K562 (cell line): ENCODE results near the gene USH2A.

Source experiments
- BDP1 ChIP-seq: IDR thresholded peaks from 3 replicates; pipeline ENCODE4 v1.6.1; 2011; ENCODE audit not compliant: insufficient read length, insufficient read depth
- CTCF ChIP-seq, 3 experiments: IDR thresholded peaks in 2 of 3; conservative IDR thresholded peaks in 1 of 3; 2 replicates each; pipeline ENCODE4 v1.5.1; 2011 to 2012; ENCODE audit warnings: low read length in 3 of 3, mild to moderate bottlenecking in 3 of 3, control low read depth in 2 of 3, improper control_type of control experiment in 1 of 3, inconsistent platforms in 1 of 3, low read depth in 1 of 3, mixed read lengths in 1 of 3, moderate library complexity in 1 of 3; ENCODE audit not compliant: insufficient read depth in 2 of 3
- FOS ChIP-seq: IDR thresholded peaks from 3 replicates; pipeline ENCODE4 v1.6.1; 2011; ENCODE audit not compliant: insufficient read length; ENCODE audit errors: extremely low read depth
- JUND ChIP-seq, 2 experiments: IDR thresholded peaks; 2 replicates in 1 of 2; 3 replicates in 1 of 2; pipeline ENCODE4 v1.6.1; 2011; ENCODE audit warnings: borderline replicate concordance in 2 of 2, low read depth in 2 of 2, low read length in 2 of 2, improper control_type of control experiment in 1 of 2, missing biosample characterization in 1 of 2, missing genetic modification characterization in 1 of 2, missing genetic modification reagents in 1 of 2
- KDM4B ChIP-seq, 2 experiments: fragments of 450-650 bp in 1 of 2; sonication (generic) in 1 of 2; IDR thresholded peaks; 2 replicates each; pipeline ENCODE4 v1.6.1; 2016 to 2017; ENCODE audit warnings: borderline replicate concordance in 2 of 2, antibody characterized with exemption in 1 of 2, low read depth in 1 of 2, mild to moderate bottlenecking in 1 of 2
- MAFF ChIP-seq: IDR thresholded peaks from 2 replicates; pipeline ENCODE4 v1.6.1; 2012; ENCODE audit warnings: low read length, improper control_type of control experiment
- MYC ChIP-seq, 2 experiments: fragments of 250-450 bp in 1 of 2; sonication (Bioruptor Pico) in 1 of 2; IDR thresholded peaks; 2 replicates each; pipeline versions ENCODE4 v1.5.1 to v1.6.1; 2012 to 2021; ENCODE audit warnings: low read depth in 2 of 2, borderline replicate concordance in 1 of 2, improper control_type of control experiment in 1 of 2, low read length in 1 of 2, mild to moderate bottlenecking in 1 of 2, moderate library complexity in 1 of 2
- NFATC3 ChIP-seq: fragments of 450-650 bp; IDR thresholded peaks from 2 replicates; pipeline ENCODE4 v1.6.1; 2017; ENCODE audit warnings: mild to moderate bottlenecking
- POLR2A ChIP-seq: fragments of 450-650 bp; conservative IDR thresholded peaks from 2 replicates; pipeline ENCODE4 v1.6.1; 2016
- USF1 ChIP-seq: sonication (generic); formaldehyde crosslinking; IDR thresholded peaks from 2 replicates; pipeline ENCODE4 v1.9.0; 2022; ENCODE audit warnings: mild to moderate bottlenecking, missing genetic modification reagents
- YY1 ChIP-seq, 3 experiments: IDR thresholded peaks; 2 replicates each; pipeline ENCODE4 v1.6.1; 2011; ENCODE audit warnings: low read length in 2 of 3, mild to moderate bottlenecking in 2 of 3, moderate library complexity in 2 of 3, borderline replicate concordance in 1 of 3, control low read depth in 1 of 3, low read depth in 1 of 3; ENCODE audit not compliant: insufficient read depth in 3 of 3, insufficient replicate concordance in 2 of 3, control insufficient read depth in 1 of 3, insufficient read length in 1 of 3; ENCODE audit errors: extremely low read depth in 1 of 3
- ZNF224 ChIP-seq: sonication (generic); formaldehyde crosslinking; IDR thresholded peaks from 2 replicates; pipeline ENCODE4 v1.8.0; 2022; ENCODE audit warnings: mild to moderate bottlenecking, missing genetic modification reagents
- ZNF444 ChIP-seq: fragments of 250-450 bp; sonication (Bioruptor Pico); IDR thresholded peaks from 2 replicates; pipeline ENCODE4 v1.4.0; 2020; ENCODE audit warnings: mild to moderate bottlenecking, moderate library complexity
- ZNF561 ChIP-seq: fragments of 450-650 bp; formaldehyde crosslinking; conservative IDR thresholded peaks from 2 replicates; pipeline ENCODE4 v1.4.0; 2020; ENCODE audit warnings: mild to moderate bottlenecking, moderate library complexity

- TF ChIP-seq NFATC3 (no peak), MYC (IDR thresholded peaks at IDR 0.05; ENCODE audit: low read depth, low read length) (no peak), MYC (CRISPR knock-in tag; IDR thresholded peaks at IDR 0.05; ENCODE audit: borderline replicate concordance, low read depth) (no peak), MAFF (no peak), BDP1 (no peak), JUND (IDR thresholded peaks at IDR 0.05; ENCODE audit: borderline replicate concordance, low read depth, low read length) (no peak), JUND (tag; IDR thresholded peaks at IDR 0.05; ENCODE audit: borderline replicate concordance, low read depth, low read length) (no peak), CTCF (IDR thresholded peaks at IDR 0.05 in 2 of 3, conservative IDR thresholded peaks at IDR 0.05 in 1 of 3; ENCODE audit: insufficient read depth in 2 of 3, low read depth in 1 of 3, low read length in 3 of 3) (no peak), ZNF561 (CRISPR knock-in tag) (no peak), YY1 (IDR thresholded peaks at IDR 0.05; ENCODE audit: borderline replicate concordance in 1 of 3, control insufficient read depth in 1 of 3, extremely low read depth in 1 of 3, insufficient read depth in 3 of 3, insufficient read length in 1 of 3, insufficient replicate concordance in 2 of 3, low read depth in 1 of 3, low read length in 2 of 3) (no peak), ZNF444 (CRISPR knock-in tag) (no peak), POLR2A (no peak), USF1 (CRISPR knock-in tag) (no peak), FOS (no peak), KDM4B (IDR thresholded peaks at IDR 0.05; ENCODE audit: borderline replicate concordance in 2 of 2, low read depth in 1 of 2) (no peak), ZNF224 (no peak)
Observed at GRCh38 chr1:216049741-216050430, 373.4 kb downstream of the USH2A start.
